Endodermal cell (in vitro differentiated cells): ENCODE measurements around the gene ARHGEF2. TPM values are rescaled to one million over a fixed set of nuclear protein-coding genes. Genes with fewer than 3 reads are reported as not detected.
"Not testable (repeated sequence)": the region's sequence is repeated elsewhere in the genome, so short reads cannot be mapped to it uniquely, and the experiment has no call there.

ENCODE experiments used
- DNase-seq: peaks from one replicate; pipeline ENCODE4 v3.0.0-alpha.2; 2017
- H3K27ac ChIP-seq: 2 replicates; pipeline ENCODE4 v1.5.1; 2013; ENCODE audit warnings: mild to moderate bottlenecking, low read depth, low read length, moderate library complexity
- H3K27me3 ChIP-seq: 2 replicates; pipeline ENCODE4 v1.6.1; 2013; ENCODE audit warnings: mild to moderate bottlenecking, low read length, moderate library complexity; ENCODE audit not compliant: insufficient read depth, control insufficient read depth, poor library complexity, severe bottlenecking
- H3K36me3 ChIP-seq: 2 replicates; pipeline ENCODE4 v1.7.0; 2013; ENCODE audit warnings: mild to moderate bottlenecking, low read length, moderate library complexity; ENCODE audit not compliant: control insufficient read depth, insufficient read depth
- H3K4me1 ChIP-seq: one replicate; pipeline ENCODE4 v1.7.0; 2013; ENCODE audit warnings: low read length; ENCODE audit not compliant: control insufficient read depth, insufficient read depth
- H3K4me3 ChIP-seq: 2 replicates; pipeline ENCODE4 v1.5.1; 2013; ENCODE audit warnings: mild to moderate bottlenecking, low read length, moderate library complexity
- H3K9ac ChIP-seq: 2 replicates; pipeline ENCODE4 v1.6.1; 2013; ENCODE audit warnings: mild to moderate bottlenecking, low read length, moderate library complexity; ENCODE audit not compliant: poor library complexity, severe bottlenecking; ENCODE audit errors: extremely low read depth
- H3K9me3 ChIP-seq: 2 replicates; pipeline ENCODE4 v1.6.1; 2013; ENCODE audit warnings: mild to moderate bottlenecking, low read length, moderate library complexity; ENCODE audit not compliant: control insufficient read depth
- H3K27ac Mint-ChIP-seq: 2 replicates; pipeline ENCODE4 v1.8.0; 2020; ENCODE audit warnings: mixed read lengths
- H3K27me3 Mint-ChIP-seq: 2 replicates; pipeline ENCODE4 v1.8.0; 2021; ENCODE audit warnings: mild to moderate bottlenecking, mixed read lengths; ENCODE audit not compliant: insufficient read depth
- H3K36me3 Mint-ChIP-seq: 2 replicates; pipeline ENCODE4 v1.8.0; 2020; ENCODE audit warnings: low read depth, mixed read lengths
- H3K4me1 Mint-ChIP-seq: 2 replicates; pipeline ENCODE4 v1.8.0; 2020; ENCODE audit warnings: mixed read lengths
- H3K4me3 Mint-ChIP-seq: 2 replicates; pipeline ENCODE4 v1.8.0; 2020; ENCODE audit warnings: mild to moderate bottlenecking, moderate library complexity, mixed read lengths
- H3K9me3 Mint-ChIP-seq: 2 replicates; pipeline ENCODE4 v1.8.0; 2020; ENCODE audit warnings: mild to moderate bottlenecking, mixed read lengths
- WGBS, 2 experiments: methylation state at CpG; one replicate each; pipeline versions ENCODE4 v1.1.5 to v1.1.7; 2013; ENCODE audit warnings: missing lambda C conversion rate in 2 of 2, mixed read lengths in 1 of 2; ENCODE audit not compliant: insufficient coverage in 1 of 2, insufficient read length in 1 of 2; 5-methylcytosine and 5-hydroxymethylcytosine counted together
- total RNA-seq, 2 donors: library from RNA; stranded (reverse); fragmentation: NEBNext Ultra II Directional in 1 of 2; extraction: Animal tissue kit (Norgen Biotek cat#: 25700) in 1 of 2; gene quantifications; 2 replicates in 1 of 2; 3 replicates in 1 of 2; pipeline ENCODE4 v1.2.1, GENCODE V29; 2021
- TF ChIP-seq, protein P1 (sequence below): fragments of 200-600 bp; sonication (generic); conservative IDR thresholded peaks from 2 replicates; pipeline ENCODE4 v1.5.0; 2021; ENCODE audit warnings: antibody characterized with exemption, mild to moderate bottlenecking

Gene ARHGEF2
- total RNA-seq, 2 donors from 2014 or later, result 134 to 147 TPM

DNA sequence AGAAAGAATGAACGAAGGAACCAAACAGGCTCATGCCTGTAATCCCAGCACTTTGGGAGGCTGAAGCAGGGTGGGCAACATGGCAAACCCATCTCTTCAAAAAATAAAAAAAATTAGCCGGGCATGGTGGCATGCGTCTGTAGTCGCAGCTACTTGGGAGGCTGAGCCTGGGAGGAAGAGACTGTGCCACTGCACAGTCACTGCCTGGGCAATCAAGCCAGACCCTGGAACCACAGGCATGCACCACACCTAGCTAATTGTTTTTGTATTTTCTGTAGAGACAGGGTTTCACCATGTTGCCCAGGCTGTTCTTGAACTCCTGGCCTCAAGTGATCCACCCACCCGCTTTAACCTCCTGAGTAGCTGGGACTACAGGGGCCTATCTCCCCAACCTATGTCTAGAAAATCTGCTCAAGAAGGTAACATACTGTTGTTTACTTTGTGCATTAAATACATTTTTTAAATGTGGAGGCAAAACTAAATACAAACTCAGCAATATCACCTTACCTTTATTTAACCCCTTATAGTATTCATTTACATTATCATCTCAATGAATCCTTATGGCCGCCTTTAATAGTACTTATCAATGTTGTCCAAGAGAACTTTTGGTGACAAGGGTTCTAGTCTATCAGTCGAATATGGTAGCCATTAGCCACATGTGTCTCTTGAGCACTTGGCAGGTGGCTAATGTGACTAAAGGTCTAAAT is 46.9 kb downstream of the ARHGEF2 start:
- Mint-ChIP-seq H3K9me3 (no peaks in the 10 kb centered on the region), H3K4me1 (peaks cover 18% of the 10 kb centered on the region), H3K4me3 (no peak overlapping the region), H3K27ac (no peak overlapping the region), H3K36me3 (peaks cover 56% of the 10 kb centered on the region), H3K27me3 (no peaks in the 10 kb centered on the region)
- Histone ChIP-seq H3K4me1 (peaks cover 2% of the 10 kb centered on the region), H3K4me3 (peak overlapping the region; percentile 100), H3K9me3 (no peaks in the 10 kb centered on the region), H3K36me3 (peaks cover 70% of the 10 kb centered on the region), H3K27ac (no peak overlapping the region), H3K27me3 (no peaks in the 10 kb centered on the region), H3K9ac (no peak overlapping the region)
- WGBS, 2 experiments, result 94% methylated on average over 2 to 7 of the region's 7 CpGs
- DNase-seq, result no peak
- TF ChIP-seq, protein P1, sequence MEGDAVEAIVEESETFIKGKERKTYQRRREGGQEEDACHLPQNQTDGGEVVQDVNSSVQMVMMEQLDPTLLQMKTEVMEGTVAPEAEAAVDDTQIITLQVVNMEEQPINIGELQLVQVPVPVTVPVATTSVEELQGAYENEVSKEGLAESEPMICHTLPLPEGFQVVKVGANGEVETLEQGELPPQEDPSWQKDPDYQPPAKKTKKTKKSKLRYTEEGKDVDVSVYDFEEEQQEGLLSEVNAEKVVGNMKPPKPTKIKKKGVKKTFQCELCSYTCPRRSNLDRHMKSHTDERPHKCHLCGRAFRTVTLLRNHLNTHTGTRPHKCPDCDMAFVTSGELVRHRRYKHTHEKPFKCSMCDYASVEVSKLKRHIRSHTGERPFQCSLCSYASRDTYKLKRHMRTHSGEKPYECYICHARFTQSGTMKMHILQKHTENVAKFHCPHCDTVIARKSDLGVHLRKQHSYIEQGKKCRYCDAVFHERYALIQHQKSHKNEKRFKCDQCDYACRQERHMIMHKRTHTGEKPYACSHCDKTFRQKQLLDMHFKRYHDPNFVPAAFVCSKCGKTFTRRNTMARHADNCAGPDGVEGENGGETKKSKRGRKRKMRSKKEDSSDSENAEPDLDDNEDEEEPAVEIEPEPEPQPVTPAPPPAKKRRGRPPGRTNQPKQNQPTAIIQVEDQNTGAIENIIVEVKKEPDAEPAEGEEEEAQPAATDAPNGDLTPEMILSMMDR, result no peak

DNA sequence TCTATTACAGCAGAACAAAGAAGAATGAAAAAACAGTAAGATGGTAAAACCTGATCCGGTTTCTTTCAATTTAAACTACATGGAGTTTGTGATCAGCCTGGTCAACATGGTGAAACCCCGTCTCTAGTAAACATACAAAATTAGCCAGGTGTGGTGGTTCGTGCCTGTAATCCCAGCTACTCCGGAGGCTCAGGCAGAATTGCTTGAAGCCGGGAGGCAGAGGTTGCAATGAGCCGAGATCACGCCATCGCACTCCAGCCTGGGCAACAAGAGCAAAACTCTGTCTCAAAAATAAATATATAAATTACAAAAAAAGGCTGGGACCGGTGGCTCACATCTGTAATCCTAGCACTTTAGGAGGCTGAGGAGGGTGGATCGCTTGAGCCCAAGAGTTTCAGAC is 47.6 kb downstream of the ARHGEF2 start:
- H3K27ac ChIP-seq, H3K4me1 ChIP-seq, H3K9me3 ChIP-seq, H3K4me3 Mint-ChIP-seq, DNase-seq, H3K27me3 Mint-ChIP-seq, H3K9ac ChIP-seq, H3K27me3 ChIP-seq, H3K9me3 Mint-ChIP-seq: not testable (repeated sequence)
- WGBS, 2 experiments, result 94 to 99% methylated on average over 5 to 10 of the region's 10 CpGs
- Histone ChIP-seq H3K36me3 (peaks cover 78% of the 10 kb centered on the region), H3K4me3 (peak overlapping the region; percentile 100)
- peaks cover 18% of the 10 kb centered on the region for H3K4me1 Mint-ChIP-seq
- H3K36me3 Mint-ChIP-seq, result peaks cover 64% of the 10 kb centered on the region
- peak overlapping the region; percentile 64 for H3K27ac Mint-ChIP-seq

DNA sequence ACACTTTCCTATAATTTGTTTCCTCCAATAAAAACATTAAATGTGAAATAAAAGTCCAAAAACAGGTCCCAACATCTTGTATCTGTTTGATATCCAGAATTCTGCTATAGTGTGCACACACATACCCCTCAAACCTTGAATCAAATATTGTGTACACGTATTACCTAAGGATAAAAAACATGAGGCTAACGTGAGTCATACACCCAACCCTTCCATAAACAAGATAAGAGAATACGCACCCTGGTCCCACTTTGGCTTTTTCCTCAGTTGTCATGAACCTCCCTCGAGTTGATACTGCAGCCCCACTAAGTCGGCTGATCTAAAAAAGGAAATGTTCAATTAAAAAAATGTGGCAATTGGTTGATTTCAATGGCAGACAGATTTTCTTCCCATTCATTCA is 49.3 kb downstream of the ARHGEF2 start:
- Mint-ChIP-seq H3K36me3 (peaks cover 75% of the 10 kb centered on the region), H3K27me3 (no peaks in the 10 kb centered on the region), H3K27ac (no peak overlapping the region), H3K9me3 (no peaks in the 10 kb centered on the region), H3K4me3 (no peak overlapping the region), H3K4me1 (peaks cover 18% of the 10 kb centered on the region)
- no peaks in the 10 kb centered on the region for H3K9me3 ChIP-seq
- TF ChIP-seq, protein P1, result no peak
- no peaks in the 10 kb centered on the region for H3K27me3 ChIP-seq
- no peak for DNase-seq
- 98 to 100% methylated on average over 3 to 5 of the region's 5 CpGs for WGBS, 2 experiments
- H3K4me3 ChIP-seq, result no peak overlapping the region
- H3K4me1 ChIP-seq, result peaks cover 2% of the 10 kb centered on the region
- H3K9ac ChIP-seq, result no peak overlapping the region
- H3K36me3 ChIP-seq, result peaks cover 93% of the 10 kb centered on the region
- no peak overlapping the region for H3K27ac ChIP-seq

DNA sequence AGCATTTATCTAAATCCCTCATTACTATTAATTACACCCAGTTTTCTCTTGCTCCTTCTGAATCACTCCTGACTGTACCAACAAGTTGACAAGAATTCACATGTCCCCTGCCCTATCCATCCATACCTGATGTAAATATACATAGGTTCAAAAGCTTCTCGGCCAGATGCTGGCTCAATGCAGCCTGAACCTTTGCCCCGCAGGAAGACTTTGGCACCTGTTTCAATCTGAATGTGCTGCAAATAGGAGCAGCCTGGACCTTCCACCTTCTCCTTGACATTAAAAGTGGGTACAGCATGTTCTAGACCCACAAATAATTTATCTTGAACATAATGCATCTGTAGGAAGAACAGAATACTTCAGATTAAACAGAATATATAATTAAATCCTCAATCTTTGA is 52.8 kb downstream of the ARHGEF2 start:
- no peak for DNase-seq
- Mint-ChIP-seq H3K9me3 (no peaks in the 10 kb centered on the region), H3K27me3 (no peaks in the 10 kb centered on the region), H3K4me1 (peaks cover under 1% of the 10 kb centered on the region), H3K36me3 (peaks cover 85% of the 10 kb centered on the region), H3K4me3 (no peak overlapping the region), H3K27ac (peak overlapping the region; percentile 37)
- H3K27me3 ChIP-seq, result no peaks in the 10 kb centered on the region
- no peaks in the 10 kb centered on the region for H3K9me3 ChIP-seq
- no peak overlapping the region for H3K4me3 ChIP-seq
- H3K36me3 ChIP-seq, result peaks cover 97% of the 10 kb centered on the region
- TF ChIP-seq, protein P1, result no peak
- WGBS, 2 experiments, result 94 to 100% methylated on average over 2 of the region's 2 CpGs
- H3K27ac ChIP-seq, result no peak overlapping the region
- H3K9ac ChIP-seq, result no peak overlapping the region
- peaks cover 2% of the 10 kb centered on the region for H3K4me1 ChIP-seq
